ENCODE measurements around the gene CHMP4B.
A peak's percentile ranks its signal among the peaks of the same experiment; 100 is the strongest.

Gene CHMP4B

DNA sequence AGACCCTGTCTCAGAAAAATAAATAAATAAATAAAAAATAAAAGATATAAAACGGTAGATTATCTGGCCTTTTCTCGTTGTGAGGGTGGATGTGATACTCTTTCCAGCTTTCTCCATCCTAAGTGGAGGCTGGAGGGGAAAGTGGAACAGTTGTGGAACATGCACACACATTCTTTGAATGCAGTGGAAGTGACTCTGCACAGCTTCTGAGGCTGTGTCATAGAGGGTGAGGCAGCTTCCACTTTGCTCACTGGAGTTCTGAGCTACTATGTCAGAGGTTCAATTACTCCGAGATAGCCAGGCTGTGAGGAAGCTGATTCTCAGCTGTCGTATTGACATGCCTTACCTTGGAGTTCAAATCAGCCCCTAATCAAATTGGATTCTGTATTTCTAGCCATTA, 82.2 kb downstream of the CHMP4B start:
- Histone ChIP-seq H3K9ac (no peak overlapping the region), H4K20me1 (ENCODE audit: insufficient read depth) (no peaks in the 10 kb centered on the region)

DNA sequence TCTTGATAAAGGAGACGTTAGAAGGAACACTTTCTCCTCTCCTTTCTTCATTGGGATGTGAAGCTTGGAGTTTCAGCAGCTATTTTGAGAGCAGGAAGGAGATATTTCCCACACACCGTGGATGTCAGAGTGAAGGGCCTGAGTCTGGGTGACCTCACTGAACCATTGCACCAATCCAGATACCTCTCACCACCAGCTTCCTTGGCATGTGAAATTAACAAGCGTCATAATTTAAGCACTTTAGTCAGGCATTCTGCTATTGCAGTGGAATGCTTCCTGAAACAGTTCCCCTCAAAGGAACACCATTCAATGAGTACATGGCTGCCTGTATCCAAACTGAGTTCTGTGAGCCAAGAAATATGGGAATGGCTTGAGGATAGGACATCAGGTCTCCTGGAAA, 83.7 kb downstream of the CHMP4B start:
- Histone ChIP-seq H3K79me2 (ENCODE audit: insufficient read depth, low read depth) (no peaks in the 10 kb centered on the region), H3K27ac (no peak overlapping the region), H3K4me1 (ENCODE audit: low read depth, poor library complexity, severe bottlenecking) (peaks cover 9% of the 10 kb centered on the region), H3K4me3 (IDR thresholded peaks at IDR 0.05; ENCODE audit: insufficient read depth, low read depth, low read length) (no peak overlapping the region), H4K20me1 (ENCODE audit: insufficient read depth) (no peaks in the 10 kb centered on the region), H3K27me3 (ENCODE audit: insufficient read depth, low read depth) (no peaks in the 10 kb centered on the region), H3K36me3 (ENCODE audit: insufficient read depth) (no peaks in the 10 kb centered on the region), H3K4me2 (no peak overlapping the region), H3K9ac (no peak overlapping the region), H2AFZ (ENCODE audit: low read depth) (no peak overlapping the region)
- TF ChIP-seq, protein P1, sequence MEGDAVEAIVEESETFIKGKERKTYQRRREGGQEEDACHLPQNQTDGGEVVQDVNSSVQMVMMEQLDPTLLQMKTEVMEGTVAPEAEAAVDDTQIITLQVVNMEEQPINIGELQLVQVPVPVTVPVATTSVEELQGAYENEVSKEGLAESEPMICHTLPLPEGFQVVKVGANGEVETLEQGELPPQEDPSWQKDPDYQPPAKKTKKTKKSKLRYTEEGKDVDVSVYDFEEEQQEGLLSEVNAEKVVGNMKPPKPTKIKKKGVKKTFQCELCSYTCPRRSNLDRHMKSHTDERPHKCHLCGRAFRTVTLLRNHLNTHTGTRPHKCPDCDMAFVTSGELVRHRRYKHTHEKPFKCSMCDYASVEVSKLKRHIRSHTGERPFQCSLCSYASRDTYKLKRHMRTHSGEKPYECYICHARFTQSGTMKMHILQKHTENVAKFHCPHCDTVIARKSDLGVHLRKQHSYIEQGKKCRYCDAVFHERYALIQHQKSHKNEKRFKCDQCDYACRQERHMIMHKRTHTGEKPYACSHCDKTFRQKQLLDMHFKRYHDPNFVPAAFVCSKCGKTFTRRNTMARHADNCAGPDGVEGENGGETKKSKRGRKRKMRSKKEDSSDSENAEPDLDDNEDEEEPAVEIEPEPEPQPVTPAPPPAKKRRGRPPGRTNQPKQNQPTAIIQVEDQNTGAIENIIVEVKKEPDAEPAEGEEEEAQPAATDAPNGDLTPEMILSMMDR (conservative IDR thresholded peaks at IDR 0.05; ENCODE audit: low read depth, low read length): no peak

More for the DNA sequence above, 82.2 kb downstream of the CHMP4B start:
- H3K36me3 ChIP-seq (ENCODE audit: insufficient read depth): no peaks in the 10 kb centered on the region
- no peak overlapping the region for H3K4me3 ChIP-seq (IDR thresholded peaks at IDR 0.05; ENCODE audit: insufficient read depth, low read depth, low read length)
- no peak overlapping the region for H2AFZ ChIP-seq (ENCODE audit: low read depth)
- H3K27ac ChIP-seq: no peak overlapping the region
- TF ChIP-seq, protein P1 (conservative IDR thresholded peaks at IDR 0.05; ENCODE audit: low read depth, low read length): no peak
- H3K4me2 ChIP-seq: no peak overlapping the region
- H3K79me2 ChIP-seq (ENCODE audit: insufficient read depth, low read depth): no peaks in the 10 kb centered on the region
- peaks cover 12% of the 10 kb centered on the region for H3K4me1 ChIP-seq (ENCODE audit: low read depth, poor library complexity, severe bottlenecking)
- no peaks in the 10 kb centered on the region for H3K27me3 ChIP-seq (ENCODE audit: insufficient read depth, low read depth)

DNA sequence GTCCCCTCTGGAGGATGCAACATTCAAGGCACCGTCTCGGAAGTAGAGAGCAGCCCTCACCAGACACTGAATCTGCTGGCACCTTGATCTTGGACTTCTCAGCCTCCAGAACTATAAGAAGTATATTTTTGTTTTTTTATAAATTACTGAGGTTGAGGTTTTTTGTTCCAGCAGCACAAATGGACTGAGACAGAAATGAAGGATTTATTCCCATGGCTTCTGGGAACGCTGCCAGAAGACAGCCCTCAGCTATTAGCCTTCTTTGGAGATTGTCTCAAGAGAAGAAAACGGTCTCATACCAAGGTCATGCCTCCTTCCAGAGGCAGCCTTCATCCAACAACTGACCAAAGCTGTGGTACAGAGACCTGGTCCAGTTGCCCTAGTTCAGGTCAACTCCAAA, 85.4 kb downstream of the CHMP4B start:
- Histone ChIP-seq H3K27me3 (ENCODE audit: insufficient read depth, low read depth) (no peaks in the 10 kb centered on the region), H3K4me3 (IDR thresholded peaks at IDR 0.05; ENCODE audit: insufficient read depth, low read depth, low read length) (no peak overlapping the region), H3K36me3 (ENCODE audit: insufficient read depth) (no peaks in the 10 kb centered on the region), H3K4me2 (no peak overlapping the region), H3K4me1 (ENCODE audit: low read depth, poor library complexity, severe bottlenecking) (peaks cover 16% of the 10 kb centered on the region), H3K9ac (no peak overlapping the region), H4K20me1 (ENCODE audit: insufficient read depth) (no peaks in the 10 kb centered on the region), H3K27ac (no peak overlapping the region), H3K79me2 (ENCODE audit: insufficient read depth, low read depth) (no peaks in the 10 kb centered on the region), H2AFZ (ENCODE audit: low read depth) (no peak overlapping the region)
- TF ChIP-seq, protein P1 (conservative IDR thresholded peaks at IDR 0.05; ENCODE audit: low read depth, low read length): no peak

DNA sequence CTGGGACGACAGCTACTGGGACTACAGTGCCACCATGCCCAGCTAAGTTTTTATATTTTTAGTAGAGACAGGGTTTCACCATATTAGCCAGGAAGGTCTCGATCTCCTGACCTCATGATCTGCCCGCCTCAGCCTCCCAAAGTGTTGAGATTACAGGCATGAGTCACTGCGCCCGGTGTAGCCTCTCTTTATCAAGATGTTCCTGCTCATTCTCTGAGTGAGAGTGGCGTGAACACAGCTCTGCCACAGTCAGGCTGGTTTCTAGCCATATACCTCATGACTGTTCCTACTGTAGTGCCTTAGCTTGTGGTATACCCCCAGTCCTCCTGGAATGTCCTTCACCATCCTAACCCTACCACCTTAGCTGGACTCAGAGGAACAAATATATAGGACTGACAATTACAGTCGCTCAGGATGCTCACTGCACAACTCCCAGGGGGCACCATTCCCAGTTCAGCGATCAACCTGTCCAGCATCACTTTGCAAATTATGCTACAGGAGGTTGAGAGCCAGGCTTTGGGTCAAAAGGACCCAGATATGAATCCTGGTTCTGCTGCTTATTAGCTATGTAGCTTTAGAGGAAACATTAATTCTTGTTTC, 86.3 kb downstream of the CHMP4B start:
- TF ChIP-seq, protein P1 (conservative IDR thresholded peaks at IDR 0.05; ENCODE audit: low read depth, low read length): peak; percentile 30; the same call in 1 of the 2 replicates
- Histone ChIP-seq H3K27ac (no peak overlapping the region), H3K4me3 (IDR thresholded peaks at IDR 0.05; ENCODE audit: insufficient read depth, low read depth, low read length) (no peak overlapping the region), H2AFZ (ENCODE audit: low read depth) (no peak overlapping the region), H3K4me1 (ENCODE audit: low read depth, poor library complexity, severe bottlenecking) (peaks cover 25% of the 10 kb centered on the region), H3K27me3 (ENCODE audit: insufficient read depth, low read depth) (no peaks in the 10 kb centered on the region), H3K9ac (no peak overlapping the region), H3K79me2 (ENCODE audit: insufficient read depth, low read depth) (no peaks in the 10 kb centered on the region), H4K20me1 (ENCODE audit: insufficient read depth) (no peaks in the 10 kb centered on the region), H3K36me3 (ENCODE audit: insufficient read depth) (no peaks in the 10 kb centered on the region), H3K4me2 (no peak overlapping the region)

Data from KMS-11 (cell line).